Peyer's patch (tissue), 4 donors: ENCODE measurements around the gene IQCK.

Experiments
- CTCF ChIP-seq, 6 experiments: fragments of 450-650 bp in 4 of 6; fragments of 200-600 bp in 2 of 6; sonication (generic) in 1 of 6; IDR thresholded peaks; one replicate each; pipeline ENCODE4 v1.5.1; 2017 to 2019; ENCODE audit warnings: antibody characterized with exemption in 6 of 6, mild to moderate bottlenecking in 3 of 6, moderate library complexity in 1 of 6
- POLR2A ChIP-seq, 2 donors: fragments of 450-650 bp; IDR thresholded peaks; one replicate each; pipeline ENCODE4 v1.5.1; 2017; ENCODE audit warnings: antibody characterized with exemption in 2 of 2, mild to moderate bottlenecking in 2 of 2, moderate library complexity in 2 of 2

- TF ChIP-seq CTCF (IDR thresholded peaks at IDR 0.05) (no peak), POLR2A (IDR thresholded peaks at IDR 0.05) (no peak)
Observed at GRCh38 chr16:19678804-19679203, 39.3 kb upstream of the IQCK start.
